ENCODE results near the gene BRINP3.

BRINP3 gene

GRCh38 chr1:190444464-190444863, 33.2 kb downstream of the BRINP3 start:
- DNase-seq, result no peak

GRCh38 chr1:190439447-190439846, 38.2 kb downstream of the BRINP3 start:
- no peak for DNase-seq

- no peak for DNase-seq
Observed at GRCh38 chr1:190436615-190437014, 41.0 kb downstream of the BRINP3 start.

- DNase-seq, result no peak
Observed at GRCh38 chr1:190429932-190430331, 47.7 kb downstream of the BRINP3 start.

- no peak for DNase-seq
Observed at GRCh38 chr1:190429141-190429540, 48.5 kb downstream of the BRINP3 start.

GRCh38 chr1:190416239-190416638, 61.4 kb downstream of the BRINP3 start:
- no peak for DNase-seq

GRCh38 chr1:190413142-190413541, 64.5 kb downstream of the BRINP3 start:
- no peak for DNase-seq

- no peak for DNase-seq
Observed at GRCh38 chr1:190403402-190403801, 74.3 kb downstream of the BRINP3 start.

GRCh38 chr1:190399233-190399632, 78.4 kb downstream of the BRINP3 start:
- no peak for DNase-seq

- no peak for DNase-seq
Observed at GRCh38 chr1:190391582-190391981, 86.1 kb downstream of the BRINP3 start.

- no peak for DNase-seq
Observed at GRCh38 chr1:190377991-190378390, 99.7 kb downstream of the BRINP3 start.

- DNase-seq, result no peak
Observed at GRCh38 chr1:190377294-190377693, 100.4 kb downstream of the BRINP3 start.

GRCh38 chr1:190376044-190376443, 101.6 kb downstream of the BRINP3 start:
- no peak for DNase-seq

GRCh38 chr1:190373705-190374336, 103.8 kb downstream of the BRINP3 start:
- DNase-seq, result no peak

- DNase-seq, result no peak
Observed at GRCh38 chr1:190367200-190367599, 110.5 kb downstream of the BRINP3 start.

- no peak for DNase-seq
Observed at GRCh38 chr1:190365283-190365682, 112.4 kb downstream of the BRINP3 start.

- DNase-seq, result no peak
Observed at GRCh38 chr1:190353538-190354101, 124.0 kb downstream of the BRINP3 start.

- no peak for DNase-seq
Observed at GRCh38 chr1:190344454-190344853, 133.2 kb downstream of the BRINP3 start.

GRCh38 chr1:190338829-190339228, 138.8 kb downstream of the BRINP3 start:
- no peak for DNase-seq

- DNase-seq, result no peak
Observed at GRCh38 chr1:190328871-190329270, 148.8 kb downstream of the BRINP3 start.

GRCh38 chr1:190328361-190328760, 149.3 kb downstream of the BRINP3 start:
- DNase-seq, result no peak

GRCh38 chr1:190327271-190327670, 150.4 kb downstream of the BRINP3 start:
- DNase-seq, result no peak

GRCh38 chr1:190323530-190323929, 154.1 kb downstream of the BRINP3 start:
- no peak for DNase-seq

GRCh38 chr1:190322274-190322673, 155.4 kb downstream of the BRINP3 start:
- no peak for DNase-seq

- DNase-seq, result no peak
Observed at GRCh38 chr1:190320952-190321351, 156.7 kb downstream of the BRINP3 start.
